Upper lobe of right lung (tissue), 1 donor: ENCODE data around the gene PSMD2. TPM values are rescaled to one million over a fixed set of nuclear protein-coding genes. Genes with fewer than 3 reads are reported as not detected.
"Not testable (repeated sequence)": the region's sequence is repeated elsewhere in the genome, so short reads cannot be mapped to it uniquely, and the experiment has no call there.

Experiments
- ATAC-seq: fragments of 200-7000 bp; cut with Tn5 transposase; one replicate; pipeline ENCODE4 v1.9.1; 2020; ENCODE audit warnings: mild to moderate bottlenecking, moderate library complexity
- DNase-seq: peaks from one replicate; pipeline ENCODE4 v3.0.0-alpha.2; 2020
- H3K27ac ChIP-seq: fragments of 200-600 bp; one replicate; pipeline ENCODE4 v1.8.0; 2022
- H3K27me3 ChIP-seq: fragments of 200-600 bp; one replicate; pipeline ENCODE4 v1.8.0; 2022; ENCODE audit warnings: mild to moderate bottlenecking
- H3K36me3 ChIP-seq: fragments of 200-600 bp; one replicate; pipeline ENCODE4 v1.8.0; 2022
- H3K4me1 ChIP-seq: fragments of 200-600 bp; one replicate; pipeline ENCODE4 v1.8.0; 2022
- H3K4me3 ChIP-seq: fragments of 200-600 bp; one replicate; pipeline ENCODE4 v1.8.0; 2022; ENCODE audit warnings: mild to moderate bottlenecking
- H3K9me3 ChIP-seq: fragments of 200-600 bp; one replicate; pipeline ENCODE4 v1.8.0; 2022
- CTCF ChIP-seq: fragments of 200-600 bp; IDR thresholded peaks from one replicate; pipeline ENCODE4 v1.8.0; 2022; ENCODE audit warnings: antibody characterized with exemption
- intact Hi-C: fragments of 100-400 bp; cut with DNase I; formaldehyde crosslinking; loops from one replicate; pipeline ENCODE4 v1.11.0; 2022
- total RNA-seq: library from RNA; stranded (reverse); fragmentation: NEBNext Ultra II Directional; extraction: Animal tissue kit (Norgen Biotek cat#: 25700); gene quantifications from one replicate; pipeline ENCODE4 v1.2.1, GENCODE V29; 2021
- donor health status: DM: no; HTN: yes; CAD: no; lungs with severe emphysema.

PSMD2 gene
- total RNA-seq, 1 donor from 2014 or later, result 152 TPM

- peaks cover 39% of the 10 kb centered on the region for H3K36me3 ChIP-seq
- H3K27me3 ChIP-seq, result no peaks in the 10 kb centered on the region
- H3K9me3 ChIP-seq, result no peaks in the 10 kb centered on the region
- no peak for ATAC-seq
- DNase-seq, result no peak
- intact Hi-C loops, result no loop called here
- peak within 1 kb of the TSS; percentile 72 for H3K4me3 ChIP-seq
- peak within 1 kb of the TSS; percentile 89 for H3K27ac ChIP-seq
- peaks cover 26% of the 10 kb centered on the region for H3K4me1 ChIP-seq
- TF ChIP-seq CTCF, result no peak
These were observed 38.3 kb downstream of the PSMD2 start, which contains the start of gene FAM131A for GRCh38 chr3:184337399-184337714. TSS of gene FAM131A (plus strand) at chr3:184337600. CDS start at chr3:184337631, 31 bp downstream.

GRCh38 chr3:184337981-184338380 lies 38.9 kb downstream of the PSMD2 start:
- Histone ChIP-seq H3K9me3 (no peaks in the 10 kb centered on the region), H3K36me3 (peaks cover 37% of the 10 kb centered on the region), H3K4me3 (no peak overlapping the region), H3K27me3 (no peaks in the 10 kb centered on the region), H3K4me1 (peaks cover 26% of the 10 kb centered on the region), H3K27ac (peak overlapping the region; percentile 89)
- DNase-seq, result no peak
- no peak for ATAC-seq
- intact Hi-C loops, result no loop called here
- no peak for TF ChIP-seq CTCF

- Histone ChIP-seq H3K36me3 (peaks cover 37% of the 10 kb centered on the region), H3K4me1 (peaks cover 26% of the 10 kb centered on the region), H3K27me3 (no peaks in the 10 kb centered on the region), H3K4me3 (peak overlapping the region; percentile 21), H3K27ac (peak overlapping the region; percentile 89), H3K9me3 (no peaks in the 10 kb centered on the region)
- intact Hi-C loops, result no loop called here
- DNase-seq (peak; percentile 75), ATAC-seq (no peak)
- peak; percentile 11 for TF ChIP-seq CTCF
These were observed 39.5 kb downstream of the PSMD2 start for GRCh38 chr3:184338511-184338945.

- H3K27ac ChIP-seq, result peak overlapping the region; percentile 89
- intact Hi-C loops, result no loop called here
- H3K9me3 ChIP-seq, result no peaks in the 10 kb centered on the region
- peak overlapping the region; percentile 21 for H3K4me3 ChIP-seq
- H3K36me3 ChIP-seq, result peaks cover 36% of the 10 kb centered on the region
- H3K27me3 ChIP-seq, result no peaks in the 10 kb centered on the region
- peaks cover 26% of the 10 kb centered on the region for H3K4me1 ChIP-seq
- ATAC-seq, result no peak
- TF ChIP-seq CTCF, result no peak
- DNase-seq, result no peak
These were observed 40.0 kb downstream of the PSMD2 start for GRCh38 chr3:184339001-184339400.

GRCh38 chr3:184339451-184340135 lies 40.6 kb downstream of the PSMD2 start:
- ATAC-seq, DNase-seq, H3K9me3 ChIP-seq, H3K4me3 ChIP-seq, intact Hi-C loops, H3K27ac ChIP-seq, H3K27me3 ChIP-seq: not testable (repeated sequence)
- Histone ChIP-seq H3K36me3 (peaks cover 34% of the 10 kb centered on the region), H3K4me1 (peaks cover 26% of the 10 kb centered on the region)

- TF ChIP-seq CTCF, result no peak
- Histone ChIP-seq H3K4me1 (peaks cover 29% of the 10 kb centered on the region), H3K27ac (peak overlapping the region; percentile 6), H3K4me3 (no peak overlapping the region), H3K27me3 (no peaks in the 10 kb centered on the region), H3K36me3 (peaks cover 35% of the 10 kb centered on the region), H3K9me3 (no peaks in the 10 kb centered on the region)
- DNase-seq (peak; percentile 91), ATAC-seq (peak; percentile 78)
- intact Hi-C loops, result no loop called here
These were observed 42.9 kb downstream of the PSMD2 start for GRCh38 chr3:184341925-184342324.
